Ascending aorta (tissue), 2 donors: ENCODE data around the gene VSIG10L2. TPM values are rescaled to one million over a fixed set of nuclear protein-coding genes. Genes with fewer than 3 reads are reported as not detected.

ENCODE experiments used
- DNase-seq, 2 donors: peaks; one replicate each; pipeline ENCODE4 v3.0.0-alpha.2; 2019; ENCODE audit warnings: low spot score in 2 of 2
- H3K27ac ChIP-seq, 2 donors: fragments of 200-600 bp; sonication (generic); one replicate each; pipeline ENCODE4 v1.5.1; 2016 to 2017; ENCODE audit warnings: mild to moderate bottlenecking in 1 of 2
- H3K27me3 ChIP-seq: fragments of 200-600 bp; sonication (generic); one replicate; pipeline ENCODE4 v1.5.1; 2017
- H3K36me3 ChIP-seq, 2 donors: fragments of 200-600 bp; sonication (generic); one replicate each; pipeline ENCODE4 v1.5.1; 2016
- H3K4me1 ChIP-seq, 2 donors: fragments of 200-600 bp; sonication (generic); one replicate each; pipeline ENCODE4 v1.5.1; 2016 to 2017; ENCODE audit warnings: mild to moderate bottlenecking in 1 of 2
- H3K4me3 ChIP-seq, 2 donors: fragments of 200-600 bp; sonication (generic); one replicate each; pipeline ENCODE4 v1.5.1; 2016 to 2017; ENCODE audit warnings: mild to moderate bottlenecking in 1 of 2
- H3K9me3 ChIP-seq, 2 donors: fragments of 200-600 bp; sonication (generic); one replicate each; pipeline ENCODE4 v1.5.1; 2016
- CTCF ChIP-seq, 3 experiments: fragments of 200-600 bp in 2 of 3; fragments of 450-650 bp in 1 of 3; sonication (generic) in 2 of 3; IDR thresholded peaks; one replicate each; pipeline ENCODE4 v1.5.1; 2016 to 2019; ENCODE audit warnings: antibody characterized with exemption in 3 of 3, mild to moderate bottlenecking in 1 of 3, moderate library complexity in 1 of 3
- intact Hi-C: fragments of 100-400 bp; cut with DNase I; formaldehyde crosslinking; loops from one replicate; pipeline ENCODE4 v1.15.1; 2023
- total RNA-seq: library from RNA; depleted of rRNA; stranded (reverse); fragments of >200 nt; gene quantifications from one replicate; pipeline ENCODE4 v1.1.0, GENCODE V29; 2016

The VSIG10L2 gene
- total RNA-seq, 1 donor from 2014 or later, result not detected

DNA sequence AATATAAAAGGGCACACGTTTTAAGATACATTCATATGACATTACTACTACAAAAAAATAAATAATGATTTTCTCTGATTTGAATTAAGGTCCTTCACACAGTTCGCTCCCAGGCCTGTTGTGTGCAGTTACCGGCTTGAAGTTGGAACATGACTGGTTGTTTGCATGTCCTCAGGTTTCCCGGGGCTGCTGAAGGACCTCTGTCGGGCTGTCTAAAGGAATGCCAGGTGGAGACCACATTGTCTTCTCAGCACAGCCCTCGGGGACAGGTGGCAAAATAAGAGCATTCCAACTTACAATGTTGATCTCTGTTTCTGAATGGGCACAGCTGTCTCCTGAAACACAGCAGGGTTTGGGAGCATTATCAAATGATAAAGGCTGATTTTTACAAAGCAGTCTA is 14.9 kb downstream of the VSIG10L2 start:
- peaks cover 0 to 8% of the 10 kb centered on the region in 2 donors for H3K9me3 ChIP-seq
- H3K4me1 ChIP-seq, result no peaks in the 10 kb centered on the region
- intact Hi-C loops, result no loop called here
- peaks cover 0 to 9% of the 10 kb centered on the region in 2 donors for H3K36me3 ChIP-seq
- no peak overlapping the region for H3K4me3 ChIP-seq
- H3K27me3 ChIP-seq, result no peaks in the 10 kb centered on the region
- no peak for DNase-seq
- no peak overlapping the region for H3K27ac ChIP-seq
- TF ChIP-seq CTCF (IDR thresholded peaks at IDR 0.05), result no peak

DNA sequence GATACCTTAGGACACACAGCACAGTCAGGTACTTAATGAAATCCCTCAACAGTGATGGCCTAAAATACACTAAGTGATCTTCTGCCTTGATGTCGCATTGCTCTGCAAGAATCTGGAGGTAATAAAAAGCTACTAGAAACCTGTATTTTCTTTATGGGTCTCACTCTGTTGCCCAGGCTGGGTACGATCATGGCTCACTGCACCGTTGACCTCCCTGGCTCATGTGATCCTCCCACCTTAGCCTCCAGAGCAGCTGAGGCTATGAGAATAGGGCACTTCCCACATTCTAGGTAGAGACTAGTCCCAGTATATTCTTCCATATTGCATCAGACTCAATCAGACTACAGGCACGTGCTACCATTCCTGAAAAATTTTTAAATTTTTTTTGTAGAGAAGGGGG is 21.7 kb downstream of the VSIG10L2 start:
- intact Hi-C loops, result no loop called here
- TF ChIP-seq CTCF (IDR thresholded peaks at IDR 0.05), result no peak
- Histone ChIP-seq H3K36me3 (no peaks in the 10 kb centered on the region), H3K9me3 (peaks cover 0 to 8% of the 10 kb centered on the region in 2 donors), H3K27ac (no peak overlapping the region), H3K4me3 (no peak overlapping the region), H3K27me3 (no peaks in the 10 kb centered on the region), H3K4me1 (no peaks in the 10 kb centered on the region)
- DNase-seq, result no peak

- no peak overlapping the region for H3K4me3 ChIP-seq
- intact Hi-C loops, result no loop called here
- no peaks in the 10 kb centered on the region for H3K27me3 ChIP-seq
- TF ChIP-seq CTCF (IDR thresholded peaks at IDR 0.05), result no peak
- no peaks in the 10 kb centered on the region for H3K4me1 ChIP-seq
- no peak overlapping the region for H3K27ac ChIP-seq
- DNase-seq, result no peak
- peaks cover 0 to under 1% of the 10 kb centered on the region in 2 donors for H3K9me3 ChIP-seq
- no peaks in the 10 kb centered on the region for H3K36me3 ChIP-seq
These were observed 22.5 kb downstream of the VSIG10L2 start for GRCh38 chr11:125968354-125968753.

DNA sequence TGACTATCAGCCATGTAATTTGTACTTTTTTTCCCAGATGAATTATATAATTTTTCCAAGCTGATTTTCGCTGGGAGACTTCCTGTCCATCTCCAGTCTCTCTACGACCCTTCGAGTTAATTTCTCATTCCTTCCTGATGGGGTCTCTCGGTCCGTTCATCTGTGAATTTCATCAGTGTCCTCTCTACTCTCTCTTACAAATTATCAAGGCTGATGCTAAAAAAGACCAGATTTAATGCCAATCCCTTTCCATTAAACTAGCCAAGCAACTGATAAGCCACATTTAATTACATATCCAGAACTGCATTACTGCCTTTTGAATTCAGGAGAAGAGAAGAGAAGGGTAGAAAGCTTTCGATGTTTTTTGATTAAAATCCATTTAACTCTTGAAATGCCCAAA is 25.8 kb downstream of the VSIG10L2 start:
- Histone ChIP-seq H3K27me3 (no peaks in the 10 kb centered on the region), H3K9me3 (no peaks in the 10 kb centered on the region), H3K4me3 (no peak overlapping the region), H3K4me1 (no peaks in the 10 kb centered on the region), H3K36me3 (no peaks in the 10 kb centered on the region), H3K27ac (no peak overlapping the region)
- no peak for DNase-seq
- intact Hi-C loops, result no loop called here
- no peak for TF ChIP-seq CTCF (IDR thresholded peaks at IDR 0.05)

- H3K27me3 ChIP-seq, result no peaks in the 10 kb centered on the region
- H3K9me3 ChIP-seq, result no peaks in the 10 kb centered on the region
- no peak overlapping the region for H3K27ac ChIP-seq
- H3K4me1 ChIP-seq, result no peaks in the 10 kb centered on the region
- no peak overlapping the region for H3K4me3 ChIP-seq
- no peak for TF ChIP-seq CTCF (IDR thresholded peaks at IDR 0.05)
- intact Hi-C loops, result no loop called here
- no peaks in the 10 kb centered on the region for H3K36me3 ChIP-seq
- DNase-seq, result no peak
These were observed 28.4 kb downstream of the VSIG10L2 start for GRCh38 chr11:125974284-125974683.

GRCh38 chr11:125975634-125976033 is 29.8 kb downstream of the VSIG10L2 start:
- Histone ChIP-seq H3K4me1 (no peaks in the 10 kb centered on the region), H3K27ac (no peak overlapping the region), H3K36me3 (no peaks in the 10 kb centered on the region), H3K4me3 (no peak overlapping the region), H3K9me3 (no peaks in the 10 kb centered on the region), H3K27me3 (no peaks in the 10 kb centered on the region)
- no peak for TF ChIP-seq CTCF (IDR thresholded peaks at IDR 0.05)
- DNase-seq, result no peak
- intact Hi-C loops, result no loop called here
